Fibroblast of skin of left quadriceps (primary cell): ENCODE results near the gene SPDYE8.
"Not testable (repeated sequence)": the region's sequence is repeated elsewhere in the genome, so short reads cannot be mapped to it uniquely, and the experiment has no call there.

Experiments used
- DNase-seq, 2 experiments: peaks; one replicate each; pipeline ENCODE4 v3.0.0-alpha.2; 2013; ENCODE audit warnings: low read depth in 2 of 2

The SPDYE8 gene

DNA sequence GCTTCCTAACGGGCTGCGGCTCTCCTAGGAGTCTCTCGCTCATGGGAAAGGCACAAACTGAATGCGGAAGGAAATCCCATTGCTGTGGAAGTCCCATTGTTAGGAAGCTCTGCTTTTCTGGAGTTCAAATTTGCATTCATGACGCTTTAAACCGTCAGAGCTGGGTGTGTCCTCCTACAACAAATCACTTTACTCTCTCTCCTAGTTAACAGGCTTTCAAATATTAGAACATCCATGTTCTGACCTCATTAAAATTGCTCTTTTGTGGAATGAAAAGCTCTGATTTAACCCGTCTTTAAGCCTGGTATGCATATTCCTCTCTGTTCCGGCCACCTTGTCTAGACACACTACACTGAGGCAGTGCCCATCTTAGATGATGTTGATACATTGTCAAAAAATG lies at the start of gene SPDYE8:
Gene SPDYE8 (minus strand): TSS at position 101 of the 400 bp plus-strand sequence. CDS start 1,800 bp downstream, outside the sequence.
- DNase-seq, result not testable (repeated sequence)

DNA sequence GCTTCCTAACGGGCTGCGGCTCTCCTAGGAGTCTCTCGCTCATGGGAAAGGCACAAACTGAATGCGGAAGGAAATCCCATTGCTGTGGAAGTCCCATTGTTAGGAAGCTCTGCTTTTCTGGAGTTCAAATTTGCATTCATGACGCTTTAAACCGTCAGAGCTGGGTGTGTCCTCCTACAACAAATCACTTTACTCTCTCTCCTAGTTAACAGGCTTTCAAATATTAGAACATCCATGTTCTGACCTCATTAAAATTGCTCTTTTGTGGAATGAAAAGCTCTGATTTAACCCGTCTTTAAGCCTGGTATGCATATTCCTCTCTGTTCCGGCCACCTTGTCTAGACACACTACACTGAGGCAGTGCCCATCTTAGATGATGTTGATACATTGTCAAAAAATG lies 28.2 kb upstream of the SPDYE8 start, which contains the start of gene SPDYE11:
Gene SPDYE11 (minus strand): TSS at position 101 of the 400 bp plus-strand sequence. CDS start 1,800 bp downstream, outside the sequence.
- DNase-seq, result not testable (repeated sequence)

DNA sequence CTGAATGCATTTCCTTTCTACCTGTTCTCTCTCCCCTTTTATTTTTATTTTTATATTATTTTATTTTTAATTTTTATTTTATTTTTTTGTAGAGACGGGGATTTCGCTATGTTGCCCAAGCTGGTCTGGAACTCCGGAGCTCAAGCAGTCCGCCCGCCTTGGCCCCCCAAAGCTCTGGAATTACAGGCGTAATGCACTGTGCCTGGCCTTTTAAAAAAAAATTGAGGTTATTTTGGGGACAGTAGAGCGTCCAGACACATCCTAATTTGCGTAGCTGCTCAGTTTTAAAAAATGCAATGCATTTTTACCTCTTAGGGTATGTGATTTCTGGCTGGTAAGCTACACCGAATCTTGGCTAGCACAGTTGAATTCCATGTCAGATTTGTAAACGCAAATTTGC lies 23.1 kb downstream of the SPDYE8 start:
- DNase-seq, result not testable (repeated sequence)

GRCh38 chr7:73005693-73006447 lies 23.7 kb downstream of the SPDYE8 start:
- DNase-seq, result not testable (repeated sequence)

DNA sequence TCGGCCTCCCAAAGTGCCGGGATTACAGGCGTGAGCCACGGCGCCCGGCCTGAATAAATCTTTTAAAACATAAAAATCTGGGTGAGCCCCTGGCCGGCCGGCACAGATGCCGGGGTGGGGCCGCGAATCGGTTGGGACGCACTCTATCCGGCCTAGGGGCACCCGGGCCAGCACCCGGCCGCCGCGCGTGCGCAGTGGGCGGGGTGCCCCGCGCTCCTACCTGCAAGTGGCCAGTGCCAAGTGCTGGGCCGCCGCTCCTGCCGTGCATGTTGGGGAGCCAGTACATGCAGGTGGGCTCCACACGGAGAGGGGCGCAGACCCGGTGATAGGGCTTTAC lies 24.2 kb downstream of the SPDYE8 start:
- not testable (repeated sequence) for DNase-seq

GRCh38 chr7:72997887-72998468 lies 31.6 kb downstream of the SPDYE8 start:
- not testable (repeated sequence) for DNase-seq

- DNase-seq, result not testable (repeated sequence)
Observed at GRCh38 chr7:72997447-72997846, 32.1 kb downstream of the SPDYE8 start.

DNA sequence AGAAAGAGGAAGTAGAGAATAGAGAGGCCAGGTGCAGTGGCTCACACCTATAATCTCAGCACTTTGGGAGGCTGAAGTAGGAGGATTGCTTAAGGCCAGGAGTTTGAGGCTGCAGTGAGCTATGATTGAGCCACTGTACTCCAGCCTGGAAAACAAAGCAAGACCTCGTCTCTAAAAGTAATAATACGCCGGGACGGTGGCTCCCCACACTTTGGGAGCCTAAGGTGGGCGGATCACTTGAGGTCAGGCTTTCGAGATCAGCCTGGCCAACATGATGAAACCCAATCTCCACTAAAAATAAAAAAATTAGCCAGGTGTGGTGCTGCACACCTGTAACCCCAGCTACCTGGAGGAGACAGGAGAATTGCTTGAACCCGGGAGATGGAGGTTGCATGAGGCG lies 34.1 kb downstream of the SPDYE8 start:
- DNase-seq, result not testable (repeated sequence)

DNA sequence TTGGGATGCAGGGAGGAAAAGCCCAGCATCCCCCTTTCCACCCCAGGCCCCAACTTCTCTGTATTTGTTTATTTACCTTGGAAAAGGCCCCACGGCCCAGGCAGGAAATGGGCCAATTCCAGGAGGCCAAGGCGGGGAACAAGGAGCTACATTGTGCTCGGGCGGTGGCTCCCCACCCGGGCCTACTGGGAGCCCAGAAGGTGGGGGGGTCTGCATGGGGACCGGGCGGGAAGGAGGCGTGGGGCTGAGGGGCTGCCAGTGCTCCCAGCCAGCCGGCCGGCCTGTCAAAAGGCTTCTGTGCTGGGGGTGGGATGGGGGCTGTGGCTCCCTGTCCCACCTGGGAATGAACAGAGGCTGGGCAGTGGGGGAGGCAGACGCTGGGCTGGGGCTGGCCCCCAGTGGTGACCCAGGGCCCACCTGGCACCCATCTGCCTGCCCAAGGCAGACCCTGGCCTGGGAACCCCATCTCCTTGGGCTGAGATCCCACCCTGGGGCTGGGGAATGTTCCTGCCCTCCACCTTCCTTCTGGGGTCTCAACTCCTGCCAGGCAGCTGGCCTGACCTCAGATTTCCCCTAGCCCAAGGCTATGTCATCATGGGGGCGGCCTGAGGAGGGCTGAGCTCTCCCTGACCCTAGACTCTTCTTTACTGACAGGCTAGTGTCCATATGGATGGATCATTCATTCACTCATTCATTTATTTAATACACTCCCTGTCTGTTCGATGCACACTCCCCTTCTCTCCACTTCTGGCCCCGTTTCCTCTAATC lies 39.2 kb downstream of the SPDYE8 start:
- DNase-seq, result not testable (repeated sequence)

DNA sequence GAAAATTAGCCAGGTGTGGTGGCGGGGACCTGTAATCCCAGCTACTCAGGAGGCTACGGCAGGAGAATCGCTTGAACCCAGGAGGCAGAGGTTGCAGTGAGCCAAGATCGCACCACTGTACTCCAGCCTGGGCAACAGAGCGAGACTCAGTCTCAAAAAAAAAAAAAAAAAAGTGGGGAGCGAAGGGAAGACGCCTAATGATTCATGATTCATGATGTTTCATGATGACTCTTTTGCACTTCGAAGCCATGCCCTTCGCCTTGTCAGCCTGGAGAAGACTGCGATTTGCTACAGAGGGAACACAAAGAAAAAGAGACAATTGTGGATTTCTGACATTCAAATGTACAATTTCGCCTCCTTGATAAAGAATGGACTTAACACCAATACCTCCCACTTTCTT lies 47.5 kb downstream of the SPDYE8 start:
- not testable (repeated sequence) for DNase-seq

DNA sequence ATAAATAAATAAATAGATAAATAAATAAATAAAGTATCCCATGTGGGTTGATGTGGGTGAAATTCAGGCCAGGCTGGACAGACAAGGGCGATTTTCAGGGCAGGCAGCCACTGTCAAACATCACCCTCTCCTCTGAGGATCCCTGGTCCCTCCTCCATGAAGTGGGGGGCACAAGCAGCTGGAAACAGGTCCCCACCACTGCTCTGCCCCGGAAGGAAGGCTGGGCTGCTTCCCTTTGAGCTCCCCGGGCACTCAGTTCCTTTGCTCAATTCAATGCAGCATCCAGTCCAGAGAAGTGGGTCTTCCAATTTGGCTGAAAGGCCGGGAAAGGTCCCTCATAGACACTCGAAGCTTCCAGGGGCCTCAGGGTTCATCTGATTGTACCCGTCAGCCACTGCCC lies 49.2 kb downstream of the SPDYE8 start:
- DNase-seq, result not testable (repeated sequence)

- not testable (repeated sequence) for DNase-seq
Observed at GRCh38 chr7:72976434-72976833, 53.1 kb downstream of the SPDYE8 start.

DNA sequence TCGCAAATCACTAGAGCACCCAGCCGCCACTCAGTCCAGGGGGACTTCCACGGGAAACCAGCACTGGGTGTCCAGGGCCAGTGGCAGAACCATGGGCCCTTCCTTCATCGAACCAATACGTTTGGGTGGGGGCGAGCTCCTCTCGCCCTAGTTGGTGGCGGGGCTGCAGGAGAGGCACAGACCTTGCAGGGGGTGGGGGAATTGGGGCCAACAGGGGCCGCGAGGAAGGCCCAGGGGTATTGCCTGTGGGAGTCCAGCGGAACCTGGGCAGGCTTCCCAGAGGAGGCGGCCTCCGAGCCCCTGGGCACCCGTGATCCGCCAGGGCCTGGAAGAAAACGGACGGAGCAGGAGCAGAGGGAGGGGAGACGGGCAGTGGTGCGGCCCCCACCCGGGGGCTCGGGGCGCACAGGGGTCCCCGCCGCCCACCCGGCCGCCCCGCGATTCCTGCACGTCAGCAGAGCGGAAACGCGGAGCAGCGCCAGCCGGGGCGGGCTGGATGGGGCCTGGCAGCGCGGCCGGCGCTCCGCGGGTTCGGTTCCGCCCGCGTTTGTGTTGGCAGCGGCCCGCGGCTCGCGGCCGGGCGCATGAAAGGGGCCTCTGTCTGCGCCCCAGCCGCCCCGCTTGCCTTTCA lies 53.8 kb downstream of the SPDYE8 start:
- not testable (repeated sequence) for DNase-seq

DNA sequence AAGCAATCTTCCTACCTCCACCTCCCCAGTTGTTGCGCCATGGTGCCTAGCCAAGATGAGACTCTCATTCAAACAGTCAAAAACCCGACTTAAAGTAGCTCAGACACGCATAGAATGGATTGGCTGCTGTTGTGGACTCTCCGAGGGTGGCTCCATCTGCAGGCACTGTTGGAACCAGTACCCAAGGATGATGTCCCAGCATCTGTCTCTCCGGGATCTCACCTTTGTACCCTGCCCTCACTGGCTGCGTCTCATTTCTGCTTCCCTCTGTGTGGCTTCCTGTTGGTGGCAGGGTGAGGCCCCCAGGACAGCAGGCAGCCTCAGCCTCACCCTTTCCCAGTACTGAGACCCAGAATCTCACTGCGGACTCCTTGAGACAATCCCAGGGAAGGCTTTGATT lies 54.8 kb downstream of the SPDYE8 start:
- DNase-seq, result not testable (repeated sequence)

DNA sequence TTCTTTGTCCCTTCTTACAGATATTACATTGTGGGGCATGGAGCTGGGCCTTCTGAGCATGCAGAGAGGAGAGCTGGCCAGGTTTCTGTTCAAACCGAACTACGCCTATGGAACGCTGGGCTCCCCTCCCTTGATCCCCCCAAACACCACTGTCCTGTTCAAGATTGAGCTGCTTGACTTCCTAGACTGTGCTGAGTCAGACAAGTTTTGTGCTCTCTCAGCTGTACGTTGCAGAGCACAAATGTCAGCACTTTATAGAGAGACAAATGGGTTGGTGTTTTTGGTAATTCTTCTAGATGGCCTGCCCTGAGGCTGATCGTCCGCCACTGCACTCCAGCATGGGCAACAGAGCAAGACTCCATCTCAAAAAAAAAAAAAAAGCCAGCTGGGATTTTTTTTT lies 58.1 kb downstream of the SPDYE8 start:
- DNase-seq, result not testable (repeated sequence)
